Mesendoderm (in vitro differentiated cells): ENCODE measurements around the gene AFF4.

ENCODE experiments used
- DNase-seq: peaks from one replicate; pipeline ENCODE4 v3.0.0; 2013
- H2AK5ac ChIP-seq: 2 replicates; pipeline ENCODE4 v1.6.1; 2013; ENCODE audit warnings: low read length, inconsistent platforms
- H2BK120ac ChIP-seq: 2 replicates; pipeline ENCODE4 v1.6.1; 2013; ENCODE audit warnings: low read depth, mild to moderate bottlenecking, low read length, moderate library complexity, mixed read lengths
- H2BK15ac ChIP-seq: replicated peaks from 2 replicates; pipeline ENCODE4 v1.6.1; 2013; ENCODE audit warnings: low read depth, mild to moderate bottlenecking, moderate library complexity
- H2BK5ac ChIP-seq: 2 replicates; pipeline ENCODE4 v1.6.1; 2013; ENCODE audit warnings: low read length, inconsistent platforms
- H3K18ac ChIP-seq: 2 replicates; pipeline ENCODE4 v1.6.1; 2013; ENCODE audit warnings: mild to moderate bottlenecking, low read length, mixed read lengths
- H3K23ac ChIP-seq: one replicate; pipeline ENCODE4 v1.6.1; 2013; ENCODE audit warnings: low read length
- H3K27ac ChIP-seq: 2 replicates; pipeline ENCODE4 v1.5.1; 2013; ENCODE audit warnings: low read depth, mild to moderate bottlenecking, inconsistent platforms, low read length, moderate library complexity
- H3K27me3 ChIP-seq: 2 replicates; pipeline ENCODE4 v1.6.1; 2013; ENCODE audit warnings: low read length, control low read depth, mild to moderate bottlenecking, inconsistent platforms; ENCODE audit not compliant: insufficient read depth, poor library complexity
- H3K36me3 ChIP-seq: 2 replicates; pipeline ENCODE4 v1.6.1; 2013; ENCODE audit warnings: low read length, inconsistent platforms; ENCODE audit not compliant: control insufficient read depth, insufficient read depth
- H3K4ac ChIP-seq: one replicate; pipeline ENCODE4 v1.6.1; 2013; ENCODE audit warnings: low read depth, mild to moderate bottlenecking, low read length, moderate library complexity
- H3K4me1 ChIP-seq: 2 replicates; pipeline ENCODE4 v1.6.1; 2013; ENCODE audit warnings: low read depth, low read length, inconsistent platforms; ENCODE audit not compliant: control insufficient read depth
- H3K4me2 ChIP-seq: 2 replicates; pipeline ENCODE4 v1.6.1; 2013; ENCODE audit warnings: low read length
- H3K4me3 ChIP-seq: 2 replicates; pipeline ENCODE4 v1.5.1; 2013; ENCODE audit warnings: mild to moderate bottlenecking, low read length
- H3K56ac ChIP-seq: one replicate; pipeline ENCODE4 v1.6.1; 2013; ENCODE audit warnings: low read length
- H3K79me1 ChIP-seq: 2 replicates; pipeline ENCODE4 v1.6.1; 2013; ENCODE audit warnings: low read length, inconsistent platforms
- H3K79me2 ChIP-seq: 2 replicates; pipeline ENCODE4 v1.6.1; 2013; ENCODE audit warnings: mild to moderate bottlenecking, low read length; ENCODE audit not compliant: control insufficient read depth, insufficient read depth
- H3K9ac ChIP-seq: 2 replicates; pipeline ENCODE4 v1.6.1; 2013; ENCODE audit warnings: low read length, inconsistent platforms
- H4K5ac ChIP-seq: one replicate; pipeline ENCODE4 v1.6.1; 2013; ENCODE audit warnings: low read length
- H4K8ac ChIP-seq: one replicate; pipeline ENCODE4 v1.6.1; 2013; ENCODE audit warnings: low read depth, mild to moderate bottlenecking, control low read depth, low read length, moderate library complexity
- WGBS: extraction: QIAGEN DNeasy Blood & Tissue Kit; methylation state at CpG from one replicate; pipeline ENCODE4 v1.1.7; 2013; ENCODE audit warnings: low lambda C conversion rate, missing lambda C conversion rate; ENCODE audit not compliant: insufficient coverage; ENCODE audit errors: extremely low coverage; 5-methylcytosine and 5-hydroxymethylcytosine counted together

The AFF4 gene

DNA sequence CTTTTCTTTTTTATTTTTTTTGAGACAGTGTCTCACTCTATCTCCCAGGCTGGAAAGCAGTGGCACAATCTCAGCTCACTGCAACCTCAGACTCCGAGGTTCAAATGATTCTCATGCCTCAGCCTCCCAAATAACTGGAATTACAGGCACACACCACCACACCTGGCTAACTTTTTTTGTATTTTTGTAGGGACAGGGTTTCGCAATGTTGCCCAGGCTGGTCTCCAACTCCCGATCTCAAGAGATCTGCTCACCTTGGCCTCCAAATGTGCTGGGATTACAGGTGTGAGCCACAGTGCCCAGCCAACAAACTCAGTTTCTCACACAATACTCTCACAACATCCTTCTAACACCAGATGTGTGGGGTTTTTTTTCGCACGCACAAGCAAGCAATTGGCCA, 22.1 kb downstream of the AFF4 start:
- WGBS, result no CpG with 5 or more reads among the region's 5 CpGs
- Histone ChIP-seq H3K9ac (no peak overlapping the region), H3K79me2 (peaks cover 41% of the 10 kb centered on the region), H4K5ac (no peak overlapping the region), H3K27me3 (no peaks in the 10 kb centered on the region), H2AK5ac (no peak overlapping the region), H2BK5ac (no peak overlapping the region), H3K4me3 (no peak overlapping the region), H4K8ac (no peak overlapping the region), H3K56ac (no peak overlapping the region), H3K4me2 (no peak overlapping the region), H3K18ac (no peak overlapping the region), H3K4me1 (no peaks in the 10 kb centered on the region), H2BK15ac (no peak overlapping the region), H3K4ac (no peak overlapping the region), H3K79me1 (peaks cover 20% of the 10 kb centered on the region), H3K23ac (no peak overlapping the region), H3K36me3 (no peaks in the 10 kb centered on the region), H2BK120ac (no peak overlapping the region), H3K27ac (no peak overlapping the region)
- DNase-seq, result no peak

DNA sequence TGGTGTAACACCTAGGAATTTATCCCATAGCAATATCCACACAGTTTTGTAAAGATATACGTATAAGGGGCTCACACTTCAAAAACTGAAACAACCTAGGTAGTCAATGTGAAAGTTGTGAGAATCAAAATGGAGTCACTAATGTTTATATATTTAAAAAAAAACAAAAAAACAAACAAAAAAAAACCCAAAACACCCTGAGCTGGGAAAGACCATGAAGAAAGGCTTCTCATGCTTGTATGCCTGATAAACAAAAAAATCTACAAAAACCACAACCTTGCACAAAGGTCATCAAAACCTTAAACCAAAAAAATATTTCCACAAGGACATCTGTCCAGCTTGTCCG, 35.4 kb downstream of the AFF4 start:
- WGBS, result no CpG with 5 or more reads among the region's 2 CpGs
- no peak overlapping the region for H2BK15ac ChIP-seq

DNA sequence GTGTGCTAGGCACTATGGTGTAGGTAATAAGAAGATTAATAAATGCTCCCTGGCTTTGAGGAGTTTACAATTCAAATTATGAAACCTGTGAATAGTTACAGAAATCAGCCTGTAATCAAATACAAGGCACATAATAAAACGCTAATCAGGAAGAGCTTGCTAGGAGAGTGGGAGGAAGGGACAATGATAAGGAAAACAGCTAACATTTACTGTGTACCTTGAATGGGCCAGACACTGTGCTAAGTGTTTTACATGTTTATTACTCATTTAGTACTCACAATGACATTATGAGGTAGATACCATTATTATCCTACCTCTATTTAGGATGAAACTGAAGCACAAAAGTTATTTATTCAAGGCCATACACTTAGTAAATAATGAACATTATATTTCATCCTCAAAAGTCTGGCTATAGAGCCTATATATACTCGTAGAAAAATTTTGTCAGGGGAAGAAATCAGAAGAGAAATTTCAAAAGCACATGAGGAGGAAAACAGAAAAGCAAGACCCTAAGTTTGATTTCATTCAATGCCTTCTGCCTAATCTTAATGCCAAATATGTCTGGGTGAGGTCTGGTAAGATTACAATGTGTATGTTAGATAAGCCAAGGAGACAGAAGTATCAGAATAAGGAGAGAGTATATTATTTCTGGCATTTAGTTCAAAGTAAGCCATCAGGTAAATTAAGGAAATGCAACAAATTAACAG, 35.9 kb downstream of the AFF4 start:
- Histone ChIP-seq H3K4me3 (no peak overlapping the region), H3K79me2 (no peaks in the 10 kb centered on the region), H3K56ac (no peak overlapping the region), H3K23ac (no peak overlapping the region), H3K9ac (no peak overlapping the region), H3K27me3 (no peaks in the 10 kb centered on the region), H3K18ac (no peak overlapping the region), H2BK120ac (no peak overlapping the region), H3K4ac (no peak overlapping the region), H2BK15ac (no peak overlapping the region), H2BK5ac (no peak overlapping the region), H3K36me3 (peaks cover 3% of the 10 kb centered on the region), H2AK5ac (no peak overlapping the region), H4K8ac (no peak overlapping the region), H4K5ac (no peak overlapping the region), H3K4me2 (no peak overlapping the region), H3K79me1 (peaks cover 5% of the 10 kb centered on the region), H3K4me1 (no peaks in the 10 kb centered on the region), H3K27ac (no peak overlapping the region)
- no CpG with 5 or more reads among the region's 2 CpGs for WGBS
- DNase-seq, result no peak

More for the DNA sequence above, 35.4 kb downstream of the AFF4 start:
- no peak for DNase-seq
- Histone ChIP-seq H4K8ac (no peak overlapping the region), H3K9ac (no peak overlapping the region), H2BK5ac (no peak overlapping the region), H3K27me3 (no peaks in the 10 kb centered on the region), H2AK5ac (no peak overlapping the region), H2BK120ac (no peak overlapping the region), H4K5ac (no peak overlapping the region), H3K56ac (no peak overlapping the region), H3K36me3 (peaks cover 3% of the 10 kb centered on the region), H3K4me1 (no peaks in the 10 kb centered on the region), H3K18ac (no peak overlapping the region), H3K27ac (no peak overlapping the region), H3K79me2 (no peaks in the 10 kb centered on the region), H3K4me2 (no peak overlapping the region), H3K4ac (no peak overlapping the region), H3K4me3 (no peak overlapping the region), H3K79me1 (peaks cover 5% of the 10 kb centered on the region), H3K23ac (no peak overlapping the region)

DNA sequence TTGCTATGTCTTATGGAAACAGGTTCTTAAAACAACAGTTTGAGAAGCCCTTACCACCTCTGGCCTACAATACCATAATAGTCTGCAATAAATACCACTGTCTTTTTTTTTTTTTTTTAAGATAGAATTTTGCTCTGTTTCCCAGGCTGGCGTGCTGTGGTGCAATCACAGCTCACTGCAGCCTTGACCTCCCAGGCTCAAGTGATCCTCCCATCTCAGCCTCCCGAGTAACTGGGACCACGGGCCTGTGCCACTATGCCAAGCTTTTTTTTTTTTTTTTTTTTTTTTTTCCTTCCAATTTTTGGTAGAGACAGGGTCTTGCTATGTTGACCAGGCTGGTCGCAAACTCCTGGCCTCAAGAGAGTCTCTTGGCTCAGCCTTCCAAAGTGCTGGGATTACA, 37.0 kb downstream of the AFF4 start:
- Histone ChIP-seq H3K4me2 (no peak overlapping the region), H3K4ac (no peak overlapping the region), H3K23ac (no peak overlapping the region), H3K9ac (no peak overlapping the region), H3K79me1 (peaks cover 5% of the 10 kb centered on the region), H3K36me3 (peaks cover 5% of the 10 kb centered on the region), H3K4me3 (no peak overlapping the region), H2BK15ac (no peak overlapping the region), H4K5ac (no peak overlapping the region), H2BK120ac (no peak overlapping the region), H3K4me1 (no peaks in the 10 kb centered on the region), H3K79me2 (no peaks in the 10 kb centered on the region), H2BK5ac (no peak overlapping the region), H3K27ac (no peak overlapping the region), H3K27me3 (no peaks in the 10 kb centered on the region), H3K18ac (no peak overlapping the region), H4K8ac (no peak overlapping the region), H2AK5ac (no peak overlapping the region), H3K56ac (no peak overlapping the region)
- DNase-seq, result no peak
- WGBS, result no CpG with 5 or more reads among the region's 4 CpGs

DNA sequence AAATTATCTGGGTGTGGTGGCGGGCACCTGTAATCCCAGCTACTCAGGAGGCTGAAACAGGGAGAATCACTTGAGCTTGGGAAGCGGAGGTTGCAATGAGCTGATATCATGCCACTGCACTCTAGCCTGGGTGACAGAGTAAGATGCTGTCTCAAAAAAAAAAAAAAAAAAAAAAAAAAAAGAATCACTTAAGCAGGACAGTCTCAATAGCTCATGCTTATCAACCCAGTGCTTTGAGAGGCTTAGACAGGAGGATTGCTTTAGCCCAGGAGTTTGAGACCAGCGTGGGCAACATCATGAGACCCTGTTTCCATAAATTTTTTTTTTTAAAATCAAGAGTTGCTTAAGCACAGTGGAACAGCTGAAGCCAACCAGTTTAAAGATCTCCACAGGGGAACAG, 47.3 kb downstream of the AFF4 start:
- Histone ChIP-seq H3K56ac (no peak overlapping the region), H3K27me3 (no peaks in the 10 kb centered on the region), H3K4me1 (no peaks in the 10 kb centered on the region), H3K4me2 (no peak overlapping the region), H3K79me1 (peaks cover 1% of the 10 kb centered on the region), H4K5ac (no peak overlapping the region), H3K4me3 (no peak overlapping the region), H3K23ac (no peak overlapping the region), H3K79me2 (no peaks in the 10 kb centered on the region), H3K18ac (no peak overlapping the region), H3K4ac (no peak overlapping the region), H3K9ac (no peak overlapping the region), H4K8ac (no peak overlapping the region), H2AK5ac (no peak overlapping the region), H3K27ac (no peak overlapping the region), H2BK15ac (no peak overlapping the region), H3K36me3 (no peaks in the 10 kb centered on the region), H2BK5ac (no peak overlapping the region), H2BK120ac (no peak overlapping the region)
- WGBS, result no CpG with 5 or more reads among the region's 3 CpGs
- no peak for DNase-seq

DNA sequence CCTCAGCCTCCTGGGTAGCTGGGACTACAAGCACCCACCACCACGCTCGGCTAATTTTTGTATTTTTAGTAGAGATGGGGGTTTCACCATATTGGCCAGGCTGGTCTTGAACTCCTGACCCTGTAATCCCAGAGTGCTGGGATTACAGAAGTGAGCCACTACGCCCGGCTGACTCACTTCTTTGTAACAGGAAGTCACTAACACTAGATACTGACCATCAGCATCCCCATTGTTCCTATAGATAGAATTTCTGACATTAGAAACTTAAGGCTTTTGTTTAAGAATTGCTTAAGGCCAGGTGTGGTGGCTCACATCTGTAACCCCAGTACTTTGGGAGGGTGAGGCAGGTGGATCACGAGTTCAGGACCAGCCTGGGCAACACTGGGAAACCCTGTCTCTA, 47.8 kb downstream of the AFF4 start:
- Histone ChIP-seq H3K18ac (no peak overlapping the region), H4K8ac (no peak overlapping the region), H3K4me2 (no peak overlapping the region), H2BK15ac (no peak overlapping the region), H3K4me1 (no peaks in the 10 kb centered on the region), H3K27me3 (no peaks in the 10 kb centered on the region), H2AK5ac (no peak overlapping the region), H2BK120ac (no peak overlapping the region), H4K5ac (no peak overlapping the region), H3K9ac (no peak overlapping the region), H3K4ac (no peak overlapping the region), H3K79me1 (peaks cover 1% of the 10 kb centered on the region), H3K79me2 (no peaks in the 10 kb centered on the region), H3K56ac (no peak overlapping the region), H3K4me3 (no peak overlapping the region), H3K27ac (no peak overlapping the region), H2BK5ac (no peak overlapping the region), H3K23ac (no peak overlapping the region), H3K36me3 (no peaks in the 10 kb centered on the region)
- no CpG with 5 or more reads among the region's 5 CpGs for WGBS
- DNase-seq, result no peak
